ENCODE data around the gene STK11IP. TPM values are rescaled to one million over a fixed set of nuclear protein-coding genes. Genes with fewer than 3 reads are reported as not detected.

The STK11IP gene
- total RNA-seq, 1 experiment from 2014 or later = 45.0 TPM

DNA sequence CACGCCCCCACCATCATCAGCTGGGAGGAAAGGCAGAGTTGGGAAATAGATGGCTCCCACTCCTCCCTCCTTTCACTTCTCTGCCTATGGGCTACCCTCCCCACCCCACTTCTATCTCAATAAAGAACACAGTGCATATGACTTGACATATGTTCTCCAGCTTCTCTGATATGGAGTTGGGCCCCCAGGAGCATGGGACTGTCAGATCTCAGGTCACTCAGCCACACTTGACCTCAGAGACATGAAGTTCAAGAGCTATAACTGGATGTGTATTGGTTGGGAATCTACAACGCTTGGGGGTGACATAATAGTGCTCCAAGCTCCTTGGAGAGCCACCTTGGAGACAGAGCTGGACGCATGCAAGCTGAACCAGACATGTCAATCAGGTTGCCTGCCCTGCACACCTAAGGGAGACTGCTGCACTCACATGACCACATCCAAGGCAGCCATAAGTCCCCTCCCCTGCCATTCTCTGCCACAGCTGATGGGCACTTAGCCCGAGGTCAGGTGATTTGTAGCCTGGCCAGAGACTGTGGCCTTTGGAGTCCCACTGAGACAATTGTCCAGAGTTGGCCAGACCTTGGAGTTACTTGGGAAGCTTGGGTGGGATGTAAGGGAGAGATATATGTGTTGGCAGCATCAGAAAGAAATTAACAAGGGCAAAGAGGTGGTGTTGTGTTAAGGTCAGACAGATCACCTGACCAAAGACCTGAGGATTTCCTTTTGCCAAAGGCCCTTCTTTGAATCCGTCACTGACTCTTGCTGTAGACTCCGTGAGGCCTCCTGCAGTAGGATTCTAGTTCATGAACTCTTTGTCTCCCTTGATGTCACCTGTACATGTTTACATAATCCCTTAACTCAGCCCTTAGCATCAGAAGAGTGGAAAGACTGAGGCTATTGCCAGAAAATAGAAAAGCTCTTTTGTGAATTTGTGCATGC lies 21.8 kb upstream of the STK11IP start:
- H3K4me2 ChIP-seq (ENCODE audit: low read length) = no peak overlapping the region
- H3K79me2 ChIP-seq (ENCODE audit: insufficient read depth, low read length) = no peaks in the 10 kb centered on the region
- no peaks in the 10 kb centered on the region for H3K9me2 ChIP-seq (ENCODE audit: insufficient read depth)
- no peaks in the 10 kb centered on the region for H4K20me1 ChIP-seq (ENCODE audit: insufficient read depth)
- H3K4me3 ChIP-seq (replicated peaks in 1 of 2; ENCODE audit: low read depth in 1 of 2, low read length in 2 of 2) = no peak overlapping the region
- H3K27ac ChIP-seq (ENCODE audit: low read depth, low read length) = no peak overlapping the region
- ATAC-seq (no peak), DNase-seq (ENCODE audit: low read depth, low spot score) (no peak)
- TF ChIP-seq REST (IDR thresholded peaks at IDR 0.05; ENCODE audit: low read depth) (no peak), EGR1 (IDR thresholded peaks at IDR 0.05; ENCODE audit: low read depth) (no peak), CBX3 (IDR thresholded peaks at IDR 0.05; ENCODE audit: low read depth) (no peak), POLR2AphosphoS5 (IDR thresholded peaks at IDR 0.05; ENCODE audit: low read depth, low read length) (no peak), FOSL1 (IDR thresholded peaks at IDR 0.05; ENCODE audit: low read depth) (no peak), EZH2 (IDR thresholded peaks at IDR 0.05) (no peak), YY1 (IDR thresholded peaks at IDR 0.05; ENCODE audit: extremely low read depth, insufficient replicate concordance, low read depth, low read length) (no peak), SIN3A (IDR thresholded peaks at IDR 0.05; ENCODE audit: low read depth) (no peak), CEBPB (IDR thresholded peaks at IDR 0.05; ENCODE audit: low read depth) (no peak), ZFX (IDR thresholded peaks at IDR 0.05) (no peak), EZH2phosphoT487 (IDR thresholded peaks at IDR 0.05; ENCODE audit: borderline replicate concordance) (no peak), ATF3 (IDR thresholded peaks at IDR 0.05) (no peak)
- TF ChIP-seq, protein P1, sequence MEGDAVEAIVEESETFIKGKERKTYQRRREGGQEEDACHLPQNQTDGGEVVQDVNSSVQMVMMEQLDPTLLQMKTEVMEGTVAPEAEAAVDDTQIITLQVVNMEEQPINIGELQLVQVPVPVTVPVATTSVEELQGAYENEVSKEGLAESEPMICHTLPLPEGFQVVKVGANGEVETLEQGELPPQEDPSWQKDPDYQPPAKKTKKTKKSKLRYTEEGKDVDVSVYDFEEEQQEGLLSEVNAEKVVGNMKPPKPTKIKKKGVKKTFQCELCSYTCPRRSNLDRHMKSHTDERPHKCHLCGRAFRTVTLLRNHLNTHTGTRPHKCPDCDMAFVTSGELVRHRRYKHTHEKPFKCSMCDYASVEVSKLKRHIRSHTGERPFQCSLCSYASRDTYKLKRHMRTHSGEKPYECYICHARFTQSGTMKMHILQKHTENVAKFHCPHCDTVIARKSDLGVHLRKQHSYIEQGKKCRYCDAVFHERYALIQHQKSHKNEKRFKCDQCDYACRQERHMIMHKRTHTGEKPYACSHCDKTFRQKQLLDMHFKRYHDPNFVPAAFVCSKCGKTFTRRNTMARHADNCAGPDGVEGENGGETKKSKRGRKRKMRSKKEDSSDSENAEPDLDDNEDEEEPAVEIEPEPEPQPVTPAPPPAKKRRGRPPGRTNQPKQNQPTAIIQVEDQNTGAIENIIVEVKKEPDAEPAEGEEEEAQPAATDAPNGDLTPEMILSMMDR (IDR thresholded peaks at IDR 0.05 in 2 of 3, conservative IDR thresholded peaks at IDR 0.05 in 1 of 3; ENCODE audit: borderline replicate concordance in 1 of 3, insufficient read depth in 1 of 3, low read depth in 2 of 3, low read length in 2 of 3) = no peak
- no peaks in the 10 kb centered on the region for H3K27me3 ChIP-seq (ENCODE audit: insufficient read depth, low read length)
- no peaks in the 10 kb centered on the region for H3K9me3 ChIP-seq (ENCODE audit: control insufficient read depth in 1 of 2, insufficient read depth in 1 of 2, low read depth in 1 of 2, low read length in 2 of 2)
- intact Hi-C loops (cut with micrococcal nuclease) = no loop called here
- POLR2A ChIA-PET = no interaction called here
- H3K9ac ChIP-seq (ENCODE audit: low read length) = no peak overlapping the region
- RAD21 ChIA-PET (ENCODE audit: low non-redundant PET in 1 of 2, low total read pairs in 2 of 2, uncharacterized antibody in 2 of 2, unreplicated experiment in 2 of 2) = no interaction called here
- CTCF ChIA-PET = no interaction called here
- BruUV-seq (replicated peaks) = no TSS peak
- no peaks in the 10 kb centered on the region for H3K36me3 ChIP-seq (ENCODE audit: control insufficient read depth in 1 of 2, insufficient read depth in 2 of 2, low read length in 2 of 2)
- H2AFZ ChIP-seq (ENCODE audit: low read depth, low read length, poor library complexity, severe bottlenecking) = no peak overlapping the region
- no peaks in the 10 kb centered on the region for H3K4me1 ChIP-seq (ENCODE audit: control insufficient read depth in 1 of 2, insufficient read depth in 2 of 2, low read length in 2 of 2)

Measured in HCT116 (cell line).